Hematopoietic multipotent progenitor cell treated with erythropoietin and hydrocortisone succinate and interleukin-3 and kit ligand, for 15 days (in vitro differentiated cells): ENCODE results near the gene STPG4.
"Not testable (repeated sequence)": the region's sequence is repeated elsewhere in the genome, so short reads cannot be mapped to it uniquely, and the experiment has no call there.

ENCODE experiments used
- DNase-seq: peaks from one replicate; pipeline ENCODE4 v3.0.0-alpha.2; 2015; ENCODE audit warnings: low spot score

The STPG4 gene

GRCh38 chr2:47172922-47173695, 18.0 kb upstream of the STPG4 start:
- no peak for DNase-seq

- DNase-seq, result no peak
Measured at GRCh38 chr2:47172156-47172921, 17.2 kb upstream of the STPG4 start.

GRCh38 chr2:47169784-47170183, 14.7 kb upstream of the STPG4 start:
- no peak for DNase-seq

- not testable (repeated sequence) for DNase-seq
Measured at GRCh38 chr2:47168895-47169294, 13.8 kb upstream of the STPG4 start.

GRCh38 chr2:47167149-47167548, 12.0 kb upstream of the STPG4 start:
- DNase-seq, result no peak

- DNase-seq, result no peak
Measured at GRCh38 chr2:47165001-47165555, 10.0 kb upstream of the STPG4 start.

GRCh38 chr2:47162780-47163179, 7.7 kb upstream of the STPG4 start:
- no peak for DNase-seq

GRCh38 chr2:47161475-47161874, 6.4 kb upstream of the STPG4 start:
- DNase-seq, result no peak

GRCh38 chr2:47160660-47161059, 5.6 kb upstream of the STPG4 start:
- DNase-seq, result no peak

- no peak for DNase-seq
Measured at GRCh38 chr2:47160211-47160610, 5.1 kb upstream of the STPG4 start.

GRCh38 chr2:47159627-47160026, 4.5 kb upstream of the STPG4 start:
- no peak for DNase-seq

GRCh38 chr2:47158576-47158975, 3.5 kb upstream of the STPG4 start:
- DNase-seq, result no peak

GRCh38 chr2:47152803-47153202, 2.3 kb downstream of the STPG4 start:
- DNase-seq, result no peak

- no peak for DNase-seq
Measured at GRCh38 chr2:47150175-47150574, 4.9 kb downstream of the STPG4 start.

GRCh38 chr2:47147021-47147420, 8.1 kb downstream of the STPG4 start:
- DNase-seq, result no peak

GRCh38 chr2:47145466-47145865, 9.6 kb downstream of the STPG4 start:
- DNase-seq, result no peak

GRCh38 chr2:47141520-47141919, 13.6 kb downstream of the STPG4 start:
- DNase-seq, result no peak

GRCh38 chr2:47134386-47135090, 20.6 kb downstream of the STPG4 start:
- DNase-seq, result no peak

- DNase-seq, result no peak
Measured at GRCh38 chr2:47133046-47133445, 22.1 kb downstream of the STPG4 start.

- DNase-seq, result no peak
Measured at GRCh38 chr2:47129191-47129706, 25.9 kb downstream of the STPG4 start.

- DNase-seq, result no peak
Measured at GRCh38 chr2:47128705-47129104, 26.4 kb downstream of the STPG4 start.

- DNase-seq, result no peak
Measured at GRCh38 chr2:47127862-47128543, 27.1 kb downstream of the STPG4 start.
